K562 (cell line): ENCODE data around the gene MMRN2. TPM values are rescaled to one million over a fixed set of nuclear protein-coding genes. Genes with fewer than 3 reads are reported as not detected.

Experiments used
- ATAC-seq: fragments of 200-7000 bp; cut with Tn5 transposase; 3 replicates; pipeline ENCODE4 v1.9.1; 2020; ENCODE audit warnings: moderate library complexity
- BruUV-seq: library from RNA; stranded (reverse); fragments of 400-500 nt; replicated peaks from 2 replicates; lab custom pipeline; 2021; lab: Mats Ljungman, UMichigan
- CTCF ChIA-PET: fragments of 300-600 bp; formaldehyde crosslinking; extraction: SDS; loops from one replicate; lab custom pipeline; 2021; ENCODE audit warnings: low intra/inter-chr PET ratio; lab: Yijun Ruan, JAX
- POLR2A ChIA-PET: fragments of 300-600, 350-650 bp; sonication (Branson Sonifier 250); formaldehyde crosslinking; extraction: SDS; loops from one replicate; lab custom pipeline; 2021; ENCODE audit warnings: antibody characterized with exemption, inconsistent platforms; lab: Yijun Ruan, JAX
- DNase-seq, 4 experiments: peaks; one replicate each; pipeline versions ENCODE4 v3.0.0 to v3.0.0-alpha.2; 2011 to 2018; ENCODE audit warnings: low spot score in 3 of 4, mixed read lengths in 3 of 4; ENCODE audit errors: extremely low read depth in 1 of 4
- FAIRE-seq: peaks from 2 replicates; lab custom pipeline; 2011; peaks lifted over from hg19 to GRCh38; lab: Jason Lieb, UNC
- H2AFZ ChIP-seq: 2 replicates; pipeline ENCODE4 v1.6.0; 2011; ENCODE audit warnings: low read depth, low read length, control low read depth, inconsistent platforms
- H3K27ac ChIP-seq: fragments of 200-600 bp; 3 replicates; pipeline ENCODE4 v1.8.0; 2011; ENCODE audit warnings: low read depth, mild to moderate bottlenecking, control low read depth, inconsistent platforms, low read length, moderate library complexity, mixed read lengths; ENCODE audit errors: extremely low read depth
- H3K27me3 ChIP-seq, 2 experiments: fragments of 300-600 bp in 1 of 2; 2 replicates in 1 of 2; 3 replicates in 1 of 2; pipeline versions ENCODE4 v1.6.0 to v1.8.0; 2011; ENCODE audit warnings: inconsistent platforms in 2 of 2, low read length in 2 of 2, mild to moderate bottlenecking in 1 of 2, mixed read lengths in 1 of 2, moderate library complexity in 1 of 2; ENCODE audit not compliant: control insufficient read depth in 2 of 2, insufficient read depth in 2 of 2
- H3K36me3 ChIP-seq: fragments of 300-600 bp; 3 replicates; pipeline ENCODE4 v1.8.0; 2011; ENCODE audit warnings: mild to moderate bottlenecking, low read length, inconsistent platforms; ENCODE audit not compliant: control insufficient read depth, insufficient read depth
- H3K4me1 ChIP-seq, 2 experiments: fragments of 200-600 bp in 1 of 2; replicated peaks in 1 of 2; 2 replicates in 1 of 2; 3 replicates in 1 of 2; pipeline versions ENCODE4 v1.5.1 to v1.8.0; 2011; ENCODE audit warnings: inconsistent platforms in 2 of 2, low read length in 2 of 2, mild to moderate bottlenecking in 1 of 2, mixed read lengths in 1 of 2, moderate library complexity in 1 of 2; ENCODE audit not compliant: control insufficient read depth in 2 of 2, insufficient read depth in 2 of 2
- H3K4me2 ChIP-seq: 2 replicates; pipeline ENCODE4 v1.6.1; 2011; ENCODE audit warnings: low read length, control low read depth, inconsistent platforms, mixed read lengths; ENCODE audit not compliant: insufficient read depth
- H3K4me3 ChIP-seq: fragments of 200-600 bp; sonication (generic), shearing (Covaris generic); 2 replicates; pipeline ENCODE4 v1.5.1; 2016; ENCODE audit warnings: control low read depth, inconsistent platforms
- H3K79me2 ChIP-seq: fragments of 200-600 bp; 3 replicates; pipeline ENCODE4 v1.8.0; 2011; ENCODE audit warnings: low read length, inconsistent platforms; ENCODE audit not compliant: control insufficient read depth, insufficient read depth
- H3K9ac ChIP-seq, 2 experiments: 2 replicates each; pipeline versions ENCODE4 v1.6.0 to v1.6.1; 2011; ENCODE audit warnings: low read depth in 2 of 2, low read length in 2 of 2, control low read depth in 1 of 2, inconsistent platforms in 1 of 2, mild to moderate bottlenecking in 1 of 2, mixed read lengths in 1 of 2; ENCODE audit not compliant: insufficient read depth in 1 of 2
- H3K9me1 ChIP-seq: one replicate; pipeline ENCODE4 v1.6.0; 2011; ENCODE audit warnings: inconsistent platforms, mild to moderate bottlenecking, low read length, moderate library complexity; ENCODE audit not compliant: control insufficient read depth, insufficient read depth
- H3K9me3 ChIP-seq: replicated peaks from 2 replicates; pipeline ENCODE4 v1.5.1; 2011; ENCODE audit warnings: low read depth, low read length, inconsistent platforms; ENCODE audit not compliant: control insufficient read depth, insufficient read depth
- H4K20me1 ChIP-seq: replicated peaks from 2 replicates; pipeline ENCODE4 v1.6.1; 2011; ENCODE audit warnings: low read length, inconsistent platforms, mixed read lengths; ENCODE audit not compliant: control insufficient read depth, insufficient read depth
- SNRNP70 ChIP-seq: fragments of 200-400 bp; formaldehyde crosslinking; optimal IDR thresholded peaks from 2 replicates; pipeline ENCODE3; 2017; ENCODE audit warnings: low read depth, low read length
- WGBS: fragments of 100-300 bp; shearing (Covaris generic); methylation state at CpG from one replicate; pipeline ENCODE4 v1.1.6; 2016; ENCODE audit warnings: low coverage, mixed read lengths; ENCODE audit not compliant: insufficient coverage; ENCODE audit errors: missing lambda C conversion rate; 5-methylcytosine and 5-hydroxymethylcytosine counted together
- in situ Hi-C: fragments of 300-500 bp; cut with MboI; formaldehyde crosslinking; loops from 4 replicates; pipeline ENCODE4 v1.15.0; 2018; ENCODE audit warnings: inconsistent platforms, mixed read lengths
- intact Hi-C: fragments of 100-400 bp; cut with micrococcal nuclease; formaldehyde crosslinking; loops from 2 replicates; pipeline ENCODE4 v1.14.2; 2022
- polyA plus RNA-seq, 8 experiments: library from polyadenylated mRNA; depleted of rRNA in 4 of 8; stranded (reverse) in 5 of 8; unstranded in 3 of 8; fragments of >200 nt; fragmentation: Nextera tagmentation in 2 of 8; fragmentation: Illumina TruSeq in 1 of 8; extraction: Ambion mirVana in 2 of 8; extraction: Trizol in 1 of 8; gene quantifications; 2 replicates each; pipeline versions ENCODE4 v1.2.1 to v1.2.3, GENCODE V29; 2011 to 2014; ENCODE audit warnings: inconsistent platforms in 1 of 8, missing spikeins in 1 of 8
- total RNA-seq, 7 experiments: library from RNA; depleted of rRNA in 6 of 7; stranded (reverse); fragments of >200 nt in 6 of 7; fragmentation: Illumina TruSeq in 2 of 7; extraction: Trizol in 2 of 7; gene quantifications; 2 replicates each; pipeline versions ENCODE4 v1.2.1 to v1.2.3, GENCODE V29; 2011 to 2021; ENCODE audit warnings: low replicate concordance in 1 of 7
- TF ChIP-seq, protein P1 (sequence below): sonication (generic); formaldehyde crosslinking; IDR thresholded peaks from 2 replicates; pipeline ENCODE4 v1.8.0; 2022; ENCODE audit warnings: mild to moderate bottlenecking, missing genetic modification reagents, borderline replicate concordance
- TF ChIP-seq, protein P2 (sequence below): sonication (generic); formaldehyde crosslinking; IDR thresholded peaks from 2 replicates; pipeline ENCODE4 v1.8.1; 2023; ENCODE audit warnings: mild to moderate bottlenecking, missing genetic modification reagents

The MMRN2 gene
- total and polyA plus RNA-seq, 9 of the 15 experiments (the other 6 are each of a cell fraction or from before 2014, with no cell fraction given): 0.07 to 2.0 (median 1.2) TPM

DNA sequence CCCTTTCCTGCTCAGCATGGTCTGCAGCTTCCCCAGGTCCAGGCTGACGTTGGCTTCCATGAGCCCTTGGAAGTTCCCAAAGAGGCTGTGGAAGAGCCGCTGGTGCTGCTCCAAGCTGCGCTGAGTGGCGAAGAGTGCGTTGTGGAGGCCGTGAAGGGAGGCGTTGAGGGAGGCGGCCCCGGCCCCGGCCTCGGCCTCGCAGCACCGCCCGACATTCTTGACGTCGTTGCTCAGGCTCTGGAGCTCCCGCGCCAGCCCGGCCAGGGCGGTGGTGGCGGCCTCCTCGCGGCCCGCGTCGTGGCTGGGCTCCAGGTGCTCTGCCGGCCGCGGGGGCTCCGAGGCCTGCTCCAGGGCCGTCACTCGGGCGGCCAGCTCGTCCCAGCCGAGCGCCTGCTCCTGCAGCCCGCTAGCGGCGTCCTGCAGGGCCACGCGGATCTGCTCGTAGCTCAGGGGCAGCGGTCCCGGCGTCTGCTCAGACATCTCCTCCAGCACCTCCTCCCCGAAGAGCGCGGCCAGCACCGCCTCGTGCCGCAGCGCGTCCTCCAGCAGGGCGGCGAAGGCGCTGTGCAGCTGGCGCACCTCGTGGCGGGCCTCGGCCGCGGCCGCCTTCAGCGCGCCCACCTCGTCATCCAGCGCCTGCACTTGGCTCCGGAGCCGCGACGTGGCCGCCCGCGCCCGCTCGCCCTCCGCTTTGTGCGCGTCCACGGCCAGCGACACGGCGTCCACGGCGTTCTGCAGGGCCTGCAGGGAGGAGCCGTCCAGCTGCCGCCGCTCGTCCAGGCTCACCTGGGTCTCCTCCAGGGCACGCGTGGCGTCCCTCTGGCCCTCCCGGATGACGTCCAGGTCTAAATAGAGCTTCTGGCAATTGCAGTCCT, 14.7 kb downstream of the MMRN2 start:
- intact Hi-C loops: no loop called here
- POLR2A ChIA-PET: interaction anchor here (0.6 kb wide), 1 partner anchor 232 kb away, joined by 4 read pairs; no protein-coding TSS in a partner anchor
- no peak for FAIRE-seq

More for the DNA sequence above, 14.7 kb downstream of the MMRN2 start:
- no peaks in the 10 kb centered on the region for H3K79me2 ChIP-seq
- H3K9ac ChIP-seq: no peak overlapping the region
- no TSS peak for BruUV-seq
- in situ Hi-C loops: no loop called here
- ATAC-seq: no peak
- no peaks in the 10 kb centered on the region for H3K27me3 ChIP-seq
- CTCF ChIA-PET: interaction anchor here (0.7 kb wide), 2 partner anchors 22 to 154 kb away, joined by 3 read pairs; no protein-coding TSS in a partner anchor
- H3K9me1 ChIP-seq: no peaks in the 10 kb centered on the region
- 95% methylated on average over 43 of the region's 94 CpGs for WGBS
- H4K20me1 ChIP-seq: no peaks in the 10 kb centered on the region
- peaks cover 0 to 20% of the 10 kb centered on the region in 2 experiments; a peak in 2 of 5 replicates for H3K4me1 ChIP-seq
- DNase-seq: no peak
- no peak overlapping the region for H3K4me2 ChIP-seq
- no peaks in the 10 kb centered on the region for H3K36me3 ChIP-seq
- H3K9me3 ChIP-seq: no peaks in the 10 kb centered on the region
- H3K4me3 ChIP-seq: no peak overlapping the region
- H2AFZ ChIP-seq: no peak overlapping the region
- TF ChIP-seq SNRNP70: no peak
- TF ChIP-seq, protein P1, sequence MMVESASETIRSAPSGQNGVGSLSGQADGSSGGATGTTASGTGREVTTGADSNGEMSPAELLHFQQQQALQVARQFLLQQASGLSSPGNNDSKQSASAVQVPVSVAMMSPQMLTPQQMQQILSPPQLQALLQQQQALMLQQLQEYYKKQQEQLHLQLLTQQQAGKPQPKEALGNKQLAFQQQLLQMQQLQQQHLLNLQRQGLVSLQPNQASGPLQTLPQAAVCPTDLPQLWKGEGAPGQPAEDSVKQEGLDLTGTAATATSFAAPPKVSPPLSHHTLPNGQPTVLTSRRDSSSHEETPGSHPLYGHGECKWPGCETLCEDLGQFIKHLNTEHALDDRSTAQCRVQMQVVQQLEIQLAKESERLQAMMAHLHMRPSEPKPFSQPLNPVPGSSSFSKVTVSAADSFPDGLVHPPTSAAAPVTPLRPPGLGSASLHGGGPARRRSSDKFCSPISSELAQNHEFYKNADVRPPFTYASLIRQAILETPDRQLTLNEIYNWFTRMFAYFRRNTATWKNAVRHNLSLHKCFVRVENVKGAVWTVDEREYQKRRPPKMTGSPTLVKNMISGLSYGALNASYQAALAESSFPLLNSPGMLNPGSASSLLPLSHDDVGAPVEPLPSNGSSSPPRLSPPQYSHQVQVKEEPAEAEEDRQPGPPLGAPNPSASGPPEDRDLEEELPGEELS: no peak
- TF ChIP-seq, protein P2, sequence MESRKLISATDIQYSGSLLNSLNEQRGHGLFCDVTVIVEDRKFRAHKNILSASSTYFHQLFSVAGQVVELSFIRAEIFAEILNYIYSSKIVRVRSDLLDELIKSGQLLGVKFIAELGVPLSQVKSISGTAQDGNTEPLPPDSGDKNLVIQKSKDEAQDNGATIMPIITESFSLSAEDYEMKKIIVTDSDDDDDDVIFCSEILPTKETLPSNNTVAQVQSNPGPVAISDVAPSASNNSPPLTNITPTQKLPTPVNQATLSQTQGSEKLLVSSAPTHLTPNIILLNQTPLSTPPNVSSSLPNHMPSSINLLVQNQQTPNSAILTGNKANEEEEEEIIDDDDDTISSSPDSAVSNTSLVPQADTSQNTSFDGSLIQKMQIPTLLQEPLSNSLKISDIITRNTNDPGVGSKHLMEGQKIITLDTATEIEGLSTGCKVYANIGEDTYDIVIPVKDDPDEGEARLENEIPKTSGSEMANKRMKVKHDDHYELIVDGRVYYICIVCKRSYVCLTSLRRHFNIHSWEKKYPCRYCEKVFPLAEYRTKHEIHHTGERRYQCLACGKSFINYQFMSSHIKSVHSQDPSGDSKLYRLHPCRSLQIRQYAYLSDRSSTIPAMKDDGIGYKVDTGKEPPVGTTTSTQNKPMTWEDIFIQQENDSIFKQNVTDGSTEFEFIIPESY (CRISPR knock-in tag): peak; percentile 75
- H3K27ac ChIP-seq: no peak overlapping the region
